Fibroblast of peridontal ligament (primary cell): ENCODE measurements around the gene CIAO2B.

Experiments
- DNase-seq: peaks from one replicate; pipeline ENCODE4 v3.0.0-alpha.2; 2010; ENCODE audit errors: extremely low read depth

CIAO2B gene

DNA sequence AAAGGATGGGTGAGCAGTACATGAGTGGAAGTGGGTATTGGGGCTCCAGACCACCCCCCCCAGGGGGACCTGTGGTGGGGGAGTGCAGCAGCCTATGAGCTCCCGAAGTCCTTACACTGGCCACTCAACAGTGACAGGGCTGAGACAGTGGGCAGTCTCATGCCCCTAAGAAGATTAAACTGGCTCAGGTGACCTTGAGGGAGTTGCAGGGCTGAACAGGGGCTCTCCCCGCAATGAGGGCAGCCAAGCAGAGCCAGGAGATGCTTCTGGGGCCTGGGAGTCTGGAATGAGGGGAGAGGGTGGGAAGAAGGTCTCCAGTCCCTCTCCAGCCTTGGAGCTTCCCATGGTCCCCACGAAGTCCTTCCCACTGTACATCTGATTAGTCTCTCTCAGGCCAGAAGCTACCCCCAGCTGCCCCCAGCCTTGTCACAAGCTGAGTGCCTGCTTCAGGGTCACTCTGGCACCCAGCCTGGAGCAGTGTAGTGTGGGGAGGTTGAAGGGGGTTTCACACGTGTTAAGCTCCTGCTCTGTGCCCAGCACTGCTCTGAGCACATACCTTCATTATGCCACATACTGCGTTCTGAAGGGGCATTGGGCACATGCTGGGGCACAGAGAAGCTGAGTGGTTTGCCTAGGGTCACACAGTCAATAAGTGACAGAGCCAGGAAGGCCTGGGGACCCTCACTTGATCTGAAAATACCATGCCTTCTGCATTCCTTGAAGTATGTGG, 14.5 kb downstream of the CIAO2B start:
- DNase-seq = no peak

DNA sequence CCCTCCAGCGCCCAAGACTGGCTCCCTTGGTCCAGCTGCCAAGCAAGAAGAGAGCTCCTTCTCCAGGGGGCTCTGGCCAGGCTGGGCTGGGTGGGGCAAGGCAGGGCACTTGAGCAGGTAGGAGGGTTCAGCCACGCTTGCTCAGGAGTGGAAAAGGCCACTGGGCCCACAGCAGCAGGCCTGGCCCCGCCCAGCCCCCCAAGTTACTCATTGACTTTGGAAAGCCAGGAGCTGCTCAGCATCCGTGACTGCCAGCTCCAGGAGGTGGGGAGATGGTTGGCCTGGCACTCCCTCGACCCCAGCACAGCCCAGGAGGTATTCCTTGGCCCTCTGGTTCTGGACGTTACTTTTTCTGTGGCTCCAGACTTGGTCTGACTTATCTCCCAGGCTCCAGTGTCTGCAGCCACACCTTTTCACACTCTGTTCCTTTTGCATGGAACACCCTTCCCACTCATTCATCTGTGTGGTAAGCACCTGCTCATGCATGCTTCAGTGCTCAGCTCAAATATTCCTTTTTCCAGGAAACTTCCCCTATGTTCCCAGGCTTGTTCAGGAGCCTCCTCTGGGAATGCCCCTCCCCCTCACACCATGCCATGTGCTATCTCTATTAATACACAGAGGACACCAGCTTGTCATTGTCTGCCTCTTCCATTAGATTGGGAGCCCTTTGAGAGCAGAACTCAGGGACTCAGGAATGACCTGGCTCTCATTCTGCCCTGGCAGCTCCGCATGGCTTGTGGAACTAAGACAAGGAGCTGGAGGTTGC, 15.2 kb downstream of the CIAO2B start, which contains the start of gene CDH16:
TSS of gene CDH16 (minus strand) at position 83 of the 766 bp plus-strand sequence. CDS start 820 bp downstream, outside the sequence.
- DNase-seq = no peak

DNA sequence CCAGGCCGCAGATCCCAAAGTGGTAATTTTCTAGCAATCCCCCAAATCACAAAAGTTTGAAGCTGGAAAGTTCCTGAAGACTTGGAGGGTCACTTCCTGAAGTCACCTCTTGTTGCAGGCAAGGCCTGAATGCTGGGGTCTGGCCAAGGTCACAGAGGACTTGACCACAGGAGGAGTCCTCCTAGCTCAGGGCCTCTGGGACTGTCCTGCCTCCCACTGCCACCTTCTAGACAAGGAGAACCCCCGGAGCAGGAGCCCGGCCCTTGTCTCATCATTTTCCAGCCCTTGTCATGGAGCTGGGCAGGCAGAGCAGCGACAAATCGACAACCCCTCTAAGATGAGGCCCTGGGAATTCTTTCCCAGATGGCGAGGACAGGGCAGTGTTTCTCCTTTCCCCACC, 15.8 kb downstream of the CIAO2B start:
- DNase-seq = no peak

DNA sequence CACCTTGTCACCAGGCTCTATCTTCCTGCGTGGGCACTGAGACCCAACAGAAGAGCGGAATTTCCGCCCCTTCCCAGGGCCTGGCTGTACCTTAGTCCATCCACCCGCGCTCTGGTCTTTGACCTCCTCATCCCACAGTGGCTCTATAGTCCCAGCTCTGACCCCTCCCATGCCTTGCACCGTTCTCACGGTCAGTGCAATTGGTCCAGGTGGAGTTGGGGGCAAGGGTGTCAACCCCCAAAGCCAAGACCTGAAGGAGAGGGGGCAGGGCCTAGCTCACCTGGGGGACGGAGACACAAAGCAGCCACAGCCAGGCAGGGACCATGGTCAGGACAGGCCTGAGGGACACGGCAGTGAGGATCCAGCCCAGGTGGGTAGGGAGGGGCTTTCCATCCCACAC, 16.5 kb downstream of the CIAO2B start:
- no peak for DNase-seq

DNA sequence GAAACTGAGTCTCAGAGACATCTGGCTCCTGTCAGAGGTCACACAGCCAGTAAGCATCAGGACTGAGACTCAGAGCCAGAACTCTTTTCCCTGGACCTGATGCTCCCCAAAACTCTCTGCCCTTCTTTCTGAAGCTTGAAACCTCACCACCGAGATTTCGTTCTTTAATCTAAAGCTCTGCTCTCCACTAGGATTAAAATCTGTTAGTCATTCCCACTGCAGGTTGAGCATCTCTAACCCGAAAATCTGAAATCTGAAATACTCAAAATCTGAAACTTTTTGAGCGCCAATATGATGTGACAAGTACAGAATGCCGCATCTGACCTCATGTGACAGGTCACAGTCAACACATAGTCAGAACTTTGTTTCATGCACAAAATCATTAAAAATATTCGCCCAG, 17.7 kb downstream of the CIAO2B start:
- DNase-seq = no peak

DNA sequence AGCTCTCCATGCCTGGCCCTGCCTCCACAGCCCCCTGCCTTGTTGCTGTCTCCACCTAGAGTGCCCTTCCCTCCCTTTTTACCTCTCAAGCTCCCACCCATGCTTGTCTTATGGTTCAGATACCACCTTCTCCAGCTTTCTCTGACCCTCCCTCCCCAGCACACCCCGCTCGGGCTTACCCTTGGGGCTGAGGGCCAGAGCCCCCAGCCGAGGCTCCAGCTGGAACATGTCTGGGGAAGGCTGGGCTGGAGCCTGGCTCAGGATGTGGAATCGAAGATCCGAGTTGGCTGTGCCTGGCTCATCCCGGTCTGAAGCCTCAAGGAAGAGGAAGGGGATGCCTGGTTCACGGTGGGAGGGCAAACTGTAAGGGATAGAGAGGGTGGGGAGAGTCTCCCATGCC, 19.2 kb downstream of the CIAO2B start:
- DNase-seq = no peak

DNA sequence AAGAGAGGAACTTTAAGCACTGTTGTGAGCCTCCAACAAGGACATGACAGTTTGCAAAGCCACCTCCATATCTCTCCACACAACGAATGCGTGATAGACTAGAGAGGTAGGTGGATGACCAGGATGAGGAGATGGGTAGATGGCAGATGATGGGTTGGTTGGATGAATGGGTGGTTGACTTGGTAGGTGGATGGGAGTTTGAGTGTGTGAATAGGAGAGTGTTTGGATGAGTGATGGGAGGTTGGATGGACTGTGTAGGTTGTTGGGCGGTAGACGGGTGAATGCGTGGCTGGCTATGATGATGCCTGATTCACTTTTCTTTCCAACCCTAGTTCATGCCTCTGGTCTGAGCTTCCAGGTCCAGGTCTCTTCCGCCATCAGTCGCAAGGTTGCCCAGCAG, 19.7 kb downstream of the CIAO2B start:
- no peak for DNase-seq

DNA sequence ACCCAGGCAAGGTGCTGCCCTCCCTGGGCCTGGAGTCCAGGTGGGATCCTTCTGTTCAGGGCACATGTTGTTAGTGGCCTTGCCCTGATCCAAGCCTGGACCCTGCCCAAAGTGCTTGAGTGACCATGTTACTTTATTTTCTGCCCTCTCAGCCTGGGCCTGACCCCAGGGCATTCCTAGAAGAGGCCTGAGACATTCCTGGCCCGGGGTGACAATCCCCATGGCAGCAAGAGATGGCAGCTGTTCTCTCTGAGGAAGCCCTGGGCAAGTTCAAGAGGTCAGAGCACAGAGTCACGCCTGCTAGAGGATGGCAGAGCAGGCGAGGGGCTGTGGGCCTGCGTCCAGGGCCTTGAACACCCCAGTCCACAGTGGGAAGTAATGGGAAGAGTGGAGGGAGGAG, 20.5 kb downstream of the CIAO2B start:
- no peak for DNase-seq

DNA sequence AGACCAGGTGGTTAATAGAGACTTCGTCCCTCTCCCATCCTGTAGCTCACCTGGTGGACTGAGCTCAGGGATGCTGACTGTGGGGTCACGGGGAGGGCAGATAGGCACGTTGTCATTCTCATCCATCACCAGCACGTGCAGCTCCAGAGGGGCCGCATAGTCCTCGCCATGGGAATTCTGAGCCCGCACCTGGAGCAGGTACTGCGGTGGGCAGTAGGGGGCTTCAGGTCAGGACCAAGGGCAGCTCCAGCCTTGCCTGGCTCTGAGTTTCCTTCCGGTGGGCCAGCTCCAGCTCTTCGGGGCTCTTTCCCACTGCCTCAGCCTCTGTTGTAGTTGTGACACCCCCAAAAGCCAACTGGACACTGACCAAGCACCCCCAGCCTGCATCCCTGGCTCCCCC, 21.1 kb downstream of the CIAO2B start:
- DNase-seq = no peak

DNA sequence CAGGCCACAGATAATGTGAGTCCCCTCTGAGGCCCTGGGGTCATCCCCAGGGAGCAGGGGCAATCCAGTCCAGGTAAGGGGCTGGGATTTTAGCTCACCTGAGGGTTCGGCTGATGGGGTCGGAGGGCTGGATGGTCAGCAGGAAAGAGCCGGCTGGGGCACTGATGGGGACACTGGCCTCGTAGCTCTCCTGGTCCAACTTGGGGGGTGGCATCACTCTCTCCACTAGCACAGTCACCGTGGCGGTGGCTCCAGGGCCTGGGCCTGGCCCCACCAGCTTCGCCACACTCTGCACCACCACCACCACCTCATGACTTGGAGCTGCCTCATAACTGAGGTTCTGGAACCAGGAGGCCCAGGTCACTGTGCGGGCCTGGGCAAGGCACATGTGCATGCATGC, 22.4 kb downstream of the CIAO2B start:
- DNase-seq = no peak

DNA sequence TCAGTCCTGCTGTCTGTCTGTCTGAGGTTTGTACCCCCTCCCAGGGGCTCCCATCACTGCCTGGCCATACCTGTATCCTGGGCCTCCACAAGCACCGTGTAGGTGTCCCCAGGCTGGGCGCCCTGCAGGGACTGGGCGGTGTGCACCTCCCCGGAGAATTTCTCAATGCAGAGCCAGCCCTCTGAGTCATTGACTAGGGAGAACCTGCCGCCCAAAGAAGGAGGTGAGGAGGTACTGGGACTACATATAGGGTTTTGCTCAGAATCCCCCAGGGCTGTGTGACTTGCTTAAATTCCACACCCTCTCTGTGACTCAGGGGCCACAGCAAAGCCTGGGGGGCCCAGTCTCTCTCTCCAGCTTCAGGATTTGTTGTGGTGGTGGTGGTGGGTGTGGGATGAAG, 23.1 kb downstream of the CIAO2B start:
- no peak for DNase-seq

DNA sequence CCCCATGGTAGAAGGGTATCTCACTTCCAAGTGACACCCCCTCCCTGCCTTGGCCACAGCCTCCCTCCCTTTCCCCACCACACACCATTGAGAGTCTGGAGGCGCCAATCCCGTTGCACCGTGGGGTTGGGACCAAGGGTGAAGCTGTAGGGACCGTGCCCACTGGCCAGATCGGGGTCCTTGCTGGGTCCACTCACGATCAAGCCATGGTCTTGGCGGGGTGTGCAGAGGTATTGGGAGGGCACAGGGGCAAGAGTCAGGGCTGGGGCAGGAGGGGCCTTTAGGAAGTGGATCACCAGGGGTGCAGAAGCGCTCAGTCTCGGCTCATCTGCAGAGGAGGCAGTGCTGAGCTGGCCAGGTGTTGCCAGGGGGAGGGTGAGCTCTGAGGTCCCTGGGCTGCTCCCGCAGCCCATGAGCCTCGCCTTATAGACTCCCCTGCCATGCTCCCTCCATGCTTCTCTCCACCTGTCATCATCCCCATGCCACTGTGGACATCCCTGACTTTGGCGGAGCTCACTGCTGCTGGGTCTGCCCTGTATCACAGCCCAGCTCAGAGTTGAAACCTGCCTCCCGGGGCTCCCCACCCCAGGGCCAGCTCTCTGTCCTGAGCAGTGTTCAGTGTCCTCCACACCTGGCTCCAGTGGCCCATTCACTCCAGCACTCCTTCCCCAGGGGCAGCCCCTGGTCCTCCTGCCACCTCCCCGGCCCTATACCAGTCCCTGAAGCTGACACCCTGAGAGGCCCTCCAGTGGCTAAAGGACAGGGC, 23.8 kb downstream of the CIAO2B start:
- no peak for DNase-seq

DNA sequence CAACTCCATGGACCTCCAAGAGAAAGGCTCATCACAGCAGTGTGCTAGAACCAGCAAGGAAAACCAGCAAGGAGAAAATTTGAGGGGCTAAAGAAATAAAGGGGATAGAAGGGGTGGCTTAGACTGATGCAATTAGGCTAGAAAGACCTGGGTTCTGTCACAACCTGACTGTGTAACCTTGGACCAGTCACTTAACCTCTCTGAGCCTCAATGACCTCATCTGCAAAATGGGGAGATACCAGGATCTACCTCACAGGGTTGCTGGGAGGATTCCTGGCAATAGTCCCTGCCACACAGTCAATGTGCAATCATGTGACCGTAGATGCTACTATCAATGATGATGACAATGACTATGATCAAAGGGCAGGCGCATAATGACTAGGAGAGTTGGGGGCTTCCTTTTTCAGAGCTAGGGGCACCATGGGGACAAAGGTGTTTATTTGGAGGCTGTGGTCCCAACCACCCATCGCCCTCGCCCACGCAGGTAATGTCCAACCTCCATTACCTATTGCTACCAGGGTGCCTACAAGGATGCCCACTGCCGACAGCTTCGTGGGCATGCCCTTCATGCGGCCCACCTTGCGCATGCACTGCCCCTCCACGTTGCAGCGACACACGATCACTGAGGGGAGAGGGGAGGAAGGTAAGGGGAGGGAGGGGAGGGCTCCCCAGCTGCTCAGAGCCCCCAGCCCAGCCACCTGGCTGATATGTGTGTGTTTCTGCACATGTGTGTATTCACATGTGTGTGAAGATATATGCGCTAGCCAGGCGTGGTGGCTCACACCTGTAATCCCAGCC, 25.2 kb downstream of the CIAO2B start:
- DNase-seq = no peak

DNA sequence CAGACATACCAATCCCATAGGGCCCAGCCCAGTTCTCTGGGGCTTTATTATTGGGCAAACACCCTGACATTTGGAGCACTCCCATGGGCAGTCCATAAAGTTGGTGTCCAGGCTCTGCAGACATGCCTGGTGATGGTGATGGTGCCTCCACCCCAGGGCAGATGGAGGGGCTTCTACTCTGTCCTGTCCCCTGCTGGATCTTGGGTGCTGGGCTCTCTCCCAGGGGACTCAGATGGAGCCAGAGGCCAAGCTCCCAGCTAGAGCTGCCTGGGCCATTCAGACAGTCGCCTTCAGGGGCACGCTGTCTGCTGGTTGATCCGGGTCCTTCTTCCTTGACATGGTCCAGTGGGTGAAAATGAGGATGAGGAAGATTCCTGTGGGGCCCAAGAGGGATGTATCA, 26.1 kb downstream of the CIAO2B start:
- DNase-seq = no peak

DNA sequence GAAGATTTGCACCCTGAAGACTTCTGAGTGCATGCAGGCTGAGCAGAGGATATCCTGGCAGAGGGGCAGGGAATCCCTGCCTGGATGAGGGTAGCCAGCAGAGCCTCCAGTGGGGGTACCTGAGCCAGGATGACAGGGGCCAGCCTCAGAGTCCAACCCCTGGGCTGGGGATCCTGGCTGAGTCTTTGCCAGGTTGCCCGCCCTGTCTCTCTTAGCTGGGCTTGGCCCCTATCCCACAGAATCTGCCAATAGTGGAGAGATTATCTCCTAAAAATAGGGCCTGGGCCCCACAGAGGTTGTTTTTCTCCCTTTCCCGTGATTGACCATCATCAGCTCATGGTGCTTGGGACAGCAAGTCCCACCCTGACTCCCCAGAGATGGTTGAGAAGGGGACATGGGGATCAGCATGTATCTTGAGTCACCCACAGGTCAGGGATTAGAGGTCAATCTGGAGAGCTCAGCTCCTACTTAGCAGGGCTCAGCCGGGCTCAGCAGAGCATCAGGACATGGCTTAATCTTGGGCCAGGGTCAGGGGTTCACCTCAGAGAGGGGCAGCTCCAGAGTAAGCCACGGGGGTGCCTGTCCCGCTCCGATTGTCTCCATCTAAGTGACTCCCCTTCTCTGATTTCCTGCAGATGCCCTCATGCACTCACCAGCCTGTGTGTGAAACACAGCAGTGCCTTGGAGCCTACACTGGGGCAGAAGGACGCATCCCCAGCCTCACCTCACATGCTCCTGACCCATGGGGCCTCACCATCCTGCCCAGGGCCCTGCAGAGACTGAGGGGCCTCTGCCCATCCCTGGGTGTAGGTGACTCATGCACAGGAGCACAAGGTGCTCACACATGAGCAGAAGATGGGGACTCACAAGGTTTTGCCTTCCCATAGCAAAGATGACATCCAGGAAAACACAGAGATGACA, 27.0 kb downstream of the CIAO2B start:
- no peak for DNase-seq

DNA sequence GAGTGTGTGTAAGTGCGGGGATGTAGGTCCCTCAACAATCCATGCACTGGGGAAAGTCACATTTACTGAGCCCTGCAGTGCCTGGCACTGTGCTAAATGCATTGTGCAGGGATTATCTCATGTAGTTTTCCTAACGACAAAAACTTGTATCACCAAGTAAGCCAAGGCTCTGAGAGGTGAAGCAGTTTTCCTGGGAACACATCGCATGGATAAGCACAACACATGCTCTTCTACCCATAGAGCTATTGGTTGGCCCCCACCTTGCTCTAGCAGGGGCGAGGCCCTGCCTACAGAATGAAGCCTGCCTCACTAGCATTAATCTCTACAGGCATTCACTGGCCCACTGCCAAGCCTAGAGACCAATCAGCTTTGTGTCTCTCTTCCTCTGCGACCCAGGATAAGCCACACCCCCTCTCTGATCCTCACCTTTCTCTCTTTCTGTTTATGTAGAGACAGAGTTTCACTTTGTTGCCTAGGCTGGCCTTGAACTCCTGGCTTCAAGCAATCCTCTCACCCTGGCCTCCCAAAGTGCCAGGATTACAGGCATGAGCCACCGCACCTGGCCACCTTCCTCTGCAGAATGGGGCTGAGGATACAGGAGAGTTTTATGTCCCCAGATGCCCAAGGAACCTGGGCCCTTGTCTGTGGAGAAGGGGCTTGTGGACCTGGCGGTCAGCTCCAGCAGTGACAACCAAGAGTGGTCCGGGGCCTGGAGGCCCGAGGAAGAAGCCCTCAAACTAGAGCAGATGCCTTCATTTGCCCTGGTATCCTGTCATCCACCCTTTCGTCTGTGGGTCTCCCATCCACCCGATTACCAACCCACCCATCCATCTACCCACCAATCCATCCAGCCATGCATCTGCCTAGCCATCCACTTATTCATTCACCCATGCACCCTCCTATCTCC, 28.3 kb downstream of the CIAO2B start:
- DNase-seq = no peak

DNA sequence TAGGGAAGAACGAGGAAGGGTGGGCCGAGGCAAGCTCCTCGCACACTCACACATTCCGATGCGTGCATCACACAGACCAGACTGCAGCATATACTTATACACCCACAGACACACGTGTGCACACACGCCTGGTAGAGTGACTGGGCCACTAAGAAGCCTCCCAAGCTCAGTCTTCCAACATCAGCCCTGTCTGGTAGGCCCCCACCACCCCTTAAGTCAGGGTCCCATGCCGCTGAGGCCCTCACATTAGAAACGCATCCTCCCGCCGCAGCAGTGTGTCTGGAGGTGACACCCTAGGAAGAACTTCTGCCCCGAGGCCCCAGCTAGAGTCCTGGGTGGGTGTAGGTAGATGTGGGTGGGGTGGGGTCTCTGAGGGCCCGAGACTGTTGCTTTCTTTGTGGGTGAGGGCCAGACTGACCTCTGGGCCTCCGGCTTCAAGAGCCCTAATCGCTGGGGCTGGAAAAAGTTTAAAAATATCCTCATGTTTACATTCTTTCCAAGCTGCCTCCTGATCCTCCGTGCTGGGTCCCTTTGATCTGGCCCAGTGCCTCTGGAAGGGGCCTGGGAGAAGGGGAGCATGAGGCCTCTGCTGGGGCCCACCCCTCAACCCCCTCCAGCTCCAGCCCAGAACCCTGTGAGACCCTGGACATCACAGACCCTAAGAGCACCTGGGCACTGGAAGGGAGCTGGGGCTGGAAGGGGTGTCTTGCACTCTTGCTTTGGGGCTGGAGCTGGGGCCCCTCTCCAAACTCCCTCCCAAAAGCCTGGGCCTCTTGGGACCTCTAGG, 29.2 kb downstream of the CIAO2B start:
- DNase-seq = peak; percentile 33

DNA sequence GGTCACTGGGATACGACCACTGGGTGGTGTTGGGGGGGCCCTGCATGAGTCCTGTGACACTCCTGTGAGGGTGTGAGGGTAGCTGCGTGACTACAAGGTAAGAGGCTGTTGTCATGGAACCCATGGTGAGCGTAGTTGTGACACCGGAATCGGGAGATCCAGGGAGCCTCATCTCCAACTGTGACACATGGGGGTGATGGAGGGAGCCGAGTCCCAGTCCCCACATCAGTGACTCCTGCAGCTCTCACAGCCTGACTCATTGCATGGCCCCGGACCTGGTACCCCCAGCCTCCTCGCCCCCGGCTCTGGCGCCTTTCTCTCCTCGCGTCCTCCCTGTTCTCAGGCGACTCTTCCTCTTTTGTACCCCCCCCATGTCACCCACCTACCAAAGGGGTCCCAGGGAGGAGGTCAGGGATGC, 29.8 kb downstream of the CIAO2B start:
- no peak for DNase-seq
